HG02571 (cell line): ENCODE data around the gene SLC44A3.

ENCODE experiments used
- ATAC-seq: cut with Tn5 transposase; IDR thresholded peaks from one replicate; pipeline ENCODE4 v1.9.1; 2021; ENCODE audit warnings: mild to moderate bottlenecking, moderate library complexity; ENCODE audit not compliant: unreplicated experiment

The SLC44A3 gene, protein sequence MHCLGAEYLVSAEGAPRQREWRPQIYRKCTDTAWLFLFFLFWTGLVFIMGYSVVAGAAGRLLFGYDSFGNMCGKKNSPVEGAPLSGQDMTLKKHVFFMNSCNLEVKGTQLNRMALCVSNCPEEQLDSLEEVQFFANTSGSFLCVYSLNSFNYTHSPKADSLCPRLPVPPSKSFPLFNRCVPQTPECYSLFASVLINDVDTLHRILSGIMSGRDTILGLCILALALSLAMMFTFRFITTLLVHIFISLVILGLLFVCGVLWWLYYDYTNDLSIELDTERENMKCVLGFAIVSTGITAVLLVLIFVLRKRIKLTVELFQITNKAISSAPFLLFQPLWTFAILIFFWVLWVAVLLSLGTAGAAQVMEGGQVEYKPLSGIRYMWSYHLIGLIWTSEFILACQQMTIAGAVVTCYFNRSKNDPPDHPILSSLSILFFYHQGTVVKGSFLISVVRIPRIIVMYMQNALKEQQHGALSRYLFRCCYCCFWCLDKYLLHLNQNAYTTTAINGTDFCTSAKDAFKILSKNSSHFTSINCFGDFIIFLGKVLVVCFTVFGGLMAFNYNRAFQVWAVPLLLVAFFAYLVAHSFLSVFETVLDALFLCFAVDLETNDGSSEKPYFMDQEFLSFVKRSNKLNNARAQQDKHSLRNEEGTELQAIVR

DNA sequence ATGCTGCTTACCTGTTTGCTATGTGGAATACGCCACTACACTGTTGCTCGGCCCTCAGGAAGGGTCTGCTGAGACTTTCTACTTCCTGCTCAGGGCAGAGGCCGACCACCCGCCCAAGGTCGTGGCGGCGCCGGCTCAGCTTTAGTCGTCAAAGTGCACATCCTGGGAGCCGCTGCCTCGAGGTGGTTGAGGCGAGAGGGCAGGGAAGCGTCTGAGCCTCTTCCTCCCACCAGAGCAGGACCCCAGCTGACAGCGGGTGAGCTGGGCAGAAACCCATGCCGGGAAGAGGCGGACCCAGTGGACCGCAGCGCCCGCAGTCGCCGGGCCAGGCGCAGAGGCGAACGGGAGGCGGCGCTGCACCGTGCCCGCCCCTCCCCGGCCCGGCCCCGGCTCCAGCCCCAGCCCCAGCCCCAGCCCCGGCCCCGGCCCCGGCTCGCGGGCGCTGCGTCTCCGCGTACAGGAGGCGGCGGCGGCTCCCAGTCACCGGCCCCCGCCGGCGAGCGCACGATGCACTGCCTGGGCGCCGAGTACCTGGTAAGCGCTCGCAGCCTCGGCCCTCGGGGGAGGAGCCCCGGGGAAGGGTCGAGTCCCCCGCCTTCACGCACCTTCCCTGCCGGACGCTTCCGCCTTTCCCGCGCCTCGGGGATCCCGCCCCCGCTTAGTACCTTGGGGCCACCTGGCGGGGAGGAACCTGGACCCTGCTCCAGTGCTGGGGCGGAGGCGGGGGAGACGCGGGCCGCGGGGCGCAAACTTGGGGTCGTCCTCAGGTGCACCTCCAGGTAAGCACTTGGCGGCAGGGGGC, at the start of gene SLC44A3:
TSS of gene SLC44A3 (plus strand) at position 413 of the 802 bp plus-strand sequence. CDS start at position 508, 95 bp downstream.
- ATAC-seq, result no peak

DNA sequence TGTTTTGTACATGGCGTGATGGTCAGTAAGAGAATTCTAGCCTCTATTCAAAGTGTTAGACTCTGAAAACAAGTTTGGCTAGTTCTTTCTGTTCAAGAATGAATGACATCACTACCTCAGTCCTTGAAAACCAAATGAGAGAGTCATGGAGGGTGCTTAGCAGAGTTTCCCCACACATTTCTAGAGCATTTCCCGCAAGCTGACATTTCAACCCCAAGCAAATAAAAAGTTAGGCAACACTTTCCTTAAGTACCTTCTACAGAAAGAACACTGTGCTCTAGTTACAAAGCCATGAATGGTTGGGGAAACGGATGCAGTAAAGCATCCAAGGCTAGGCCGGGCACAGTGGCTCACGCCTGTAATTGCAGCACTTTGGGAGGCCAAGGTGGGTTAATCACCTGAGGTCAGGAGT, 47.9 kb upstream of the SLC44A3 start:
- no peak for ATAC-seq

DNA sequence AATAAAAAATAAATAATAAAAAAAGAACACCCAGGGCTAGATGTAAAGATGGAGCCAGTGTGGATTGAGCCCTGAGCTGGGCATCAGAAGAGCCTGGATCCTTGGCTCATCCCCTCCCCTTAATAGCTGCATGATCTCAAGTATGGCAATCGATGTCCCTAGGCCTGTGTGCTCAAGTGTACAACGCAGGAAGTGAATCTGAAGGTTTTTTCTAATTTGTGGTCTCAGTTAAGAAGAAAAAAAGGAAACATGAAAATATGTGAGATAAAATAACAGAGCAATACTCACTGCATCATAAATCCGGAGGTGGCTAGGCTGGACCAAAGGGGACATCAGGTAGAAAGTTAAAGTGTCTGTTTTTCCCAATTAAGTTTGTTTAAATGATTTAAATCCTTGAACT, 47.3 kb upstream of the SLC44A3 start:
- ATAC-seq, result no peak

DNA sequence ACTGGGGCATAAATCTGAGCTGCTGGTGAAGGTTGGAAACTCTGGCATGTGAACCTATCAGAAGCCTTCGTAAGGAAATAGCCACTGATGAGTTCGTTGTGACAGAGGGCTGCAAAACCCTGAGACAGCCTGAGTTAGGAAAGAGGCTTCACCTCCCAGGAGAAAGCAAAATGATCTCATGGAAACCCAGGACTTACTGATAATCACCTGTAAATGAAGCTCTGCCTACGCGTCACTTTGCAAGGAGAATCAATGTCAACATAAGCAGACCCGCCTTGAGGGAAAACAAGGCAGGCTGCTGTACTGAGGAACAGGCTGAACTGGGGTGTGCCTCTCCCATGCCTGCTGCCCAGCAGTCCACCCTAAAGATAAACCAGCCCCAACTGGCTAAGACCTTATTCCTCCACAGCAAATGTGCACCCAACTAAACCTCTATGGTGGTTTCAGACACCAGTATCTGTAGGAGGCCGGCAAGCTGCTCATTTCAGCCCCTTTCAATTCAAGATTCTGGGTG, 46.8 kb upstream of the SLC44A3 start:
- no peak for ATAC-seq

DNA sequence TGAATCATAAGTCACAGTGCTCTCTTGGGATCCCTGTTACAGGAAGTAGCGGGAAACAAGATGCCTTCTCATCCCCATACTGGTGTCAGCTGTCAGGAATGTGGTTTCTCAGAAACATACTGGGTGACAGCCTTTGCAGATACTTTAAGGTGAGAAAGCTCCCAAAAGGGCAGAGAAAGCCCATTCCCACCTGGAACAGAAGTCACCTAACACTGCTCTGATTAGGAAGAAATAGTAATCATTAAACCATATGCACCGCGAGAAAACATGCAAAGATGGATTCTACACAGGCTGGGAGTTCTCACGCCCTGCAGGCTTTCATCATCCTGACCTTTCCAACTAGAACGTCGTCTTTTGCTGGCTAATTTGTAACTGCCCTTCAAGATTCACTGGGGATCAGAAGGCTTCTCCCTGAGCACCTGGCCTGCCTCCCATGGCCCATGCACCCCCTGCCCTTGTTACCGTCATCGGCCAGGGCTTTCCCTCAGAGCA, 46.2 kb upstream of the SLC44A3 start:
- ATAC-seq, result no peak

DNA sequence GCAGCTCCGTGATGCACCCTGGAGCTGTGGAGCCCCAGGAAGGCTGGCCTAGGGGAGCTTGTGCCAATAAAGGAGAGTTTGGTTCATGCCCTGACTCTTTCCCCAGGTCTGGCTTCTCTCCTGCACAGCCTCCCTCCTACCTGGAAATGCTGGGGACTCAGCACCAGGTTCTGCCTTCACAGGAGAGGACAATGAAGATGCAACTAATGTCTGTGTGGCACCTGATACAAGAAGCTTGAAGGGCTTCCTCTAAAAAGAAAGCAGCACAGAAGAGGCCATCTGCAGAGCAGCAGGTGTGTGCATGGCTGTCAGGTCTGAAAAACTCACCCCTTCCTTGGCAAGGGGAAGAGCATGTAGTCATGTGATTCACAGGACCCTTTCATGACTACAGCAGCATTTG, 43.7 kb upstream of the SLC44A3 start:
- ATAC-seq, result no peak

DNA sequence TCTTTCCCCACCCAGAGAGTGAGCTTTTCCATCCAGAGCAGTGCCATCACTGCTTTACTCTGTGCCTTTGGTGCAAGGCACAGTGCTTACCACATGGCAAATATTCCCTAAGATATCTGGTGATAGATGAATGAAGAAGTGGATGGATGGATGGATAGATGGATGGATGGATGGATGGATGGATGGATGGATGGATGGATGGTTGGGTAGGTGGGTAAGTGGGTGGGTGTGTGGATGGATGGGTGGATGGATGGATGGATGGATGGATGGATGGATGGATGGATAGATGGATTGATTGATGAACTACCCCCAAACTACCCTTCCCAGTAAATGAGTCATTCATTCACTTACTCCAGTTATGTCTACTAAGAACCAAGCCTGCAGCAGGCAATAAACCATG, 42.9 kb upstream of the SLC44A3 start:
- ATAC-seq, result no peak

DNA sequence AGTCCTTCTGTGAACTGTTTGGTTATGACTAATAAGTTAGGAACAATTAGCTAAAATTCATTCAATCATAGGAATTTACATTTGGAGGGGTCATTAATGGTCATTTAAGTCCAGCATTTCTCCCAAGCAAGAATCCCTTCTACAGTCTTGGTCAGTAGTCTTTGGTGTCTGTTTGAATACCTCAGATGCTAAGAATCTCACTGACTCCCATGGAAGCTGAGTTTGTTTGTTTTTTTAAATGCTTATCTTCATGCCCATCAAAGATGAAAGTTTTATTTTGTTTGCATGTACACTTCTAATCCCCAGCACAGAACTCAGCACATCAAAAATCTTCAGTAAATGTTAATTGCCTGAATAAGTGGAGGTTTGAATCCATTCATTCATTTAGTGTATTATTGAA, 41.3 kb upstream of the SLC44A3 start:
- ATAC-seq, result no peak

DNA sequence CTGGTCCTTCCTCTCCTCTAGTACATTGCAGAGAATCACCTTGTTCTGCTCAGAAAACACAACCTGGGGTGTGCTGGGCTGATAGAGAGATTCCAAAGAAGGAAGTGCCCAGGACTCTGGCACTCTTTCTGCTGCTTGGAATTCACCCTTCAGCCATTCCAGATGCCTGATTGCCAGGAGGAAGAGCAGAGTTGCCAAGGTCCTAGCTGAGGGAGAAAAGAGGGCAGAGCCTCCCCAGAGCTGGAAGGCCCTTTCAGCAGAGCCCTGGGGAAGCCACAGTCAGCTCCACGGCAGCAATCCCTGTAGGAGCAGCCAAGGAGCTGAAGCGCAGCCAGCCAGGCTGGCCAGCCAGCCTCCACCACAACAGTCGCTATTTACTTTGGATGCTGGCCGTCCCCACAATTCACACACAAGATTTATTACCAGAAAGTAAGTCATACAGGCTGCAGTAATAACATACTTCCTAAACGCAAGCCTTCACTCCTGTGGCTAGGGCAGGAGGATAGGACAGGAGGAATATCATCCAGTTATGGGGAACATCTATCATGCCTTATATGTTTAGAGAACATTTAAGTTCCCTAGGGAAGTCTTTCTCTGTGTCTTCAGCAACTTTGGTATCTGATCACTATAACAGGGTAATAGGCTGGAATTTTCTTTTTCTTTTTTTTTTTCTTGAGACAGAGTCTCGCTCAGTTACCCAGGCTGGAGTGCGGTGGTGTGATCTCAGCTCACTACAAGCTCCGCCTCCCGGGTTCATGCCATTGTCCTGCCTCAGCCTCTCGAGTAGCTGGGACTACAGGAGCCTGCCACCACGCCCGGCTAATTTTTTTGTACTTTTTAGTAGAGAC, 36.6 kb upstream of the SLC44A3 start:
- no peak for ATAC-seq

DNA sequence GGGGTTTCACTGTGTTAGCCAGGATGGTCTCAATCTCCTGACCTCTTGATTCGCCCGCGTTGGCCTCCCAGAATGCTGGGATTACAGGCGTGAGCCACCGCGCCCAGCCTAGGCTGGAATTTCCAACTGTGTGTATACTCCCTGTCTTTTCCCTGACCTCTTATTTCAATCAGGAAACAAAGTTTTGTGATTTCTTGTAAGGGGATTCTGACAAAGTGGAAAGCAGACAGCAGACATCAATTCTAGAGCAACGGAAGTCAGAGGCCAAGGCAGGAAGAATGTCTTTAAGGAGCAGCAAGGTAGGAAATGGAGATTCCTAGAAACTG, 36.0 kb upstream of the SLC44A3 start:
- ATAC-seq, result no peak

DNA sequence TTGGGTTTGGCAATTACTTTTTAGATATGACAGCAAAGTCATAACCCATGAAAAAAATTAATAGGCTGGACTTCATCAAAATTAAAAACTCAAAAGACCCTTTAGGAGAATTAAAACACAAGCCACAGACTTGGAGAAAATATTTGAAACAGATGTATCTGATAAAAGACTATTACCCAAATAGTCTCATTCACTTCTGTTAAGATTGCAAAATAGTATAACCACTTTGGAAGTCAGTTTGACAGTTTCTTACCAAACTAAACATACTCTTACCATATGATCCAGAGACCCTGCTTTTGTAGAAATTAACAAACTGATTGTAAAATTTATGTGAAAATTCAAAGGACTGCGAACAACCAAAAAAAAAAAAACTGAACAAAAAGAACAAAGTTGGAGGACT, 32.5 kb upstream of the SLC44A3 start:
- ATAC-seq, result no peak

DNA sequence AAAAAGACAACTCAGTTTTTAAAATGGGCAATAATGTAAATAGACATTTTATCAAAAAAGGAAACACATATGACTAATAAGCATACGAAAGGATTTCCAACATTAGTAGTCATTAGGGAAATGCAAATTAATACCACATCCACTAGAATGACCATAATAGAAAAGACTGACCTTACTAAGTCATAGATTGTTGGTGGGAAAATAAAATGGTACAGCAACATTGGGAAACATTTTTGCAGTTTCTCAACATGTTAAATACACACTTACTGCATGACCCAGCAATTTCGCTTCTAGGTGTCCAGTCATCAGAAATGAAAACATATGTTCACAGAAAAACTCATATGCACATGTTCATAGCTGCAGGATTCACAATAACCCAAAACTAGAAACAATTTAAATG, 29.9 kb upstream of the SLC44A3 start:
- no peak for ATAC-seq

DNA sequence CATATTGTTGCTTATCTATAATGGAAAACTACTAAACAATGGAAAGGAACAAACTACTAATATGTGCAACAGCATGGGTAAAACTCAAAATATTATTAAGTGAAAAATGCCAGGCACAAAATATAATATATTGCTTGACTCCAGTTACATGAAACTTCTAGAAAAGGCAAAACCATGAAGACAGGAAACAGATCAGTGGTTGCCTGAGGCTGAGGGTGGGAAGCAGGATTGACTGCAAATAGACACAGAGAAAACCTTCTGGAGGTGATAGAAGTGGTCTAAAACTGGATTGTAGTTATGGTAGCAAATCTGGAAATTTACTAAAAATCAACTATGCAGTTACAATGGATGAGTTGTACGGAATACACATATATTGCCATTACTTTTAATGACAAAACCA, 29.5 kb upstream of the SLC44A3 start:
- ATAC-seq, result no peak

DNA sequence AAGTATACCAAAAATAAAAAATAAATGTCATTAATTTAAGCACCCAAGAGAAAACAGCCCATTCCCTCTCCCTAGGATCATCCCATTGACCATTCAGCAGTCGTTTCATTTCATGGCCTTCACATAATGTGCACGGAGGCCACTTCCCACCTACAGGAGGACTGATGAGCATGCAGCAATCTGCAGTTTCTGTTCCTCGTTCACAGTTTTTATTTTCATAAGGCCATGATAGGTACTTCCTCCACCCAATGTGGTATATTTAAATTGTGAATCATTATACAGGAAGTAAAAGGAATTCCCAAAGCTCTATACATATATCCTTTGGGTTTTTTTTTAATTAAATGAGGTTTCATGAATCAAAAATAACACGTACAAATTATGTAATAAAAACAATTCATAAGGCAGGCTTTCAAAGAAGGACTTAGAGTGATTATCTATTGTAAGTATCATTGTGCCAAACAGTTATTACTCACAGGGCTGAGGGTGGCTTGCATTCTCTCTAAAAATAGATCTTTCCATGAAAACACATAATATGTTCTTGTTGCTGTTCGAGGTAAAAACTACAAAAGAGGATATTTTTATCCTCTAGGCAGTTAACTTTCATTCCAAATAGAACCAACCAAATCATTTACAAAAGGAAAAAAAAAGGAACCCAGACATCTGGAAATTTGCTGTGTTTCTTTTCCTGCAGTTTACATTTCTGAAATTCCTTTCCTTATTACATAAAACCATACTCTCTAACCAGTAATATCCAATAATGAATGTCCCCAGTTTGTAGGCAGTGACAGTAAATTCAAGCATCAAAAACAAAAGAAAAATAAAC, 27.5 kb upstream of the SLC44A3 start:
- peak; percentile 95 for ATAC-seq

DNA sequence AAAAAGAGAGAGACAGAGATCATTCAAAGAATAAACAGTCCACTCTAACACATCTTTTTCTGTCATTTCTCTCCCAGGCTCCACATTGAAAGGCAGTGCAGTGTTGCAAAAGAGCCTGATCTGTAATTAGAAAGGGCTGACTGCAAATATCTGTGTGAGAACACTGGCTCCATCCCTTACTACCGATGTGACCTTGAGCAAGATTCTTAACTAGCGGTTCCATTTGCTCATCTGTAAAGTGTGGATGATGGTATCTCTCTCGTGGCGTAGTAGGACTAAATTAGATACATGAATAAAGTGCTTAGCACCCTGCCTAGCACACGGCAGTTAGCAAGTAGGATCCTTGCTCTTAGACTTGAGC, 26.9 kb upstream of the SLC44A3 start:
- no peak for ATAC-seq

DNA sequence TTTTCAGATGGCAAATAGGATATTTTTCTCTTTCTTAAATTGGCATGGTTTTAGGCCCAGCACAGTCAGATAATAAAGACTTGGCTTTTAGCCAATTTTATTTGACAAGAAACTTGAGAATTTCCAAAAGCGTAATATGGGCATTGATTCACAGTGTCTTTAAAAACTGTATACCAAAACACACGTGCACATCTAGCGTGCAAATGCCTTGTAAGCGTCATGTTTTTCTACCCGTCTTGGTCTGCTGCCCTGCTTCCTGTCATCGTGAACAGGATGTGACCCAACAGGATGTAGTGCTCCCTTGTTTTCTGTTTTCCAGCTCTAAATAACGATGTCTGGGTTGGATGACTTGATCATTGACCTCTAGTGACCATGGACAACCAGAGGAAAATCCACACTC, 24.7 kb upstream of the SLC44A3 start:
- no peak for ATAC-seq

DNA sequence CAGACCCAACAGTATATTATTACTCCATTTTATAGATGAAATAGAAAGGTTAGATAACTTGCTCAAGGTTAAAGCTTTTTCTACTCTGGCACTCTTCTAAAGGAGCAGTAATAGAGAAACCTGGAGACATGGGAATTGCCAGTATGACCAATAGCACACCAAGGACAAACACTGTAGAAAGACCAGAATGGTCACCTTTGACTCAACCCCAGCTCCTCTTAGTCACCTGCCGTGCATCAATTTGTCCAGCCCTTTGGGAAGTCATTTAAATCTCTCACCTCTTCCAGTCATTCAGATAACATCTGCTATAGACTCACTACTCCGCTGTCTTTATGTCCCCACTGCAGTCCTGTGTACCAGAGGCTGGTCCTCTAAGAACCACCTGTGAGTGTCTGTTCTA, 23.9 kb upstream of the SLC44A3 start:
- no peak for ATAC-seq

DNA sequence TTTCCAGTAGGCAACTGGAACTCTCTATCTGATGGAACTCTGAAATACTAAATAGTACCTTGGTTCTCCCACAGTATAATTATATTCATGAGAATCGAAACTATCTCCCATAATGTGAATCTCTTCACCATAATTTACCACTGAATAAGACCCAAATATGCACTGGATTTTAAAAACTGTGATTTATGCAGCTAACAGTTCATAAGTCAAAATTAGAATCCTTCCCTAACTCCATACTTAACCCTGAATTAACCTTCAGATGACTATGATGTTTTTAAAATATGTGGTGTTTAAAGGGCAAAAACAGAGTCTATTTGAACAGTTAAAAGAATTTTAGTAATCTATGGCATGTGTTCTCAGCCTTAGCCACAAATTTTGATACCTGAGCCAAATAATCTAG, 22.9 kb upstream of the SLC44A3 start:
- ATAC-seq, result no peak

DNA sequence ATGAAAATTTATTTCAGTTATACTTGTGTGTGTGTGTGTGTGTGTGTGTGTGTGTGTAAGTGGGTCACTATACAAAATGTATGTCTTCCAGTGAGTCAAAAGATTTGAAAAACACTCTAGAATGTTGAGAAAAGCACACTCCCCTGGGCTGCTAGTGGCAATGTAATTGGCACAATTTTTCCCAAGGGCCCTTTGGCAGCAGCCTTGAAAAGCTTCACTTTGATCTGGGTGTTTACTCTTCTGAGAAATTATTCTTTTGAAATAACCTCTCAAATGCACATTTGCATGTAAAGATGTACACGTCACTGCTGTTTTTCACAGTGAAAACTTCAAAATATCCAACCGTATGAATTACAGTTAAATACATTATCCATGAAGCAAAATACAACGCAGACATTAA, 22.1 kb upstream of the SLC44A3 start:
- ATAC-seq, result no peak

DNA sequence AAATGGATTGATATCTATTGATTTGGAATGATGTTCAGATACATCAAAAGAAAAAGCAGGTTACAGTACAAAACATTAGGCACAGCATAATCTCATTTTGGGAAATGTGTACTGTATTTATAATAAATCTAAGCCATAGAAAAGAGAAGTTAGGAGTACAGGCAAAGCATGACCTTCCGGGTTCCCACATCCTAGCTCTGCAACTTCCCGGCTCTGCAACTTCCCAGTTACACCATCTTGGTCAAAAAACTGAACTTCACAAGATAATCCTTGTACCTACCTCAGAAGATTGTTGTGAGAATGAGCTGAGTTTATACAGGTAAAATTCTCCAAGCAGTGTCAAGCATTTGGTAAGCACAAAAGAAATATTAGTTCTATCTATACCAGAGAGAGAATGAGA, 21.7 kb upstream of the SLC44A3 start:
- no peak for ATAC-seq
